Stimulated activated CD4-positive, alpha-beta T cell treated with anti-CD3 and anti-CD28 coated beads, Interleukin-15, amount 100 ng/mL, for 48 hours (primary cell): Measurements from ENCODE around the gene ITGA6.
"Not testable (repeated sequence)": the region's sequence is repeated elsewhere in the genome, so short reads cannot be mapped to it uniquely, and the experiment has no call there.

Source experiments
- DNase-seq, 2 donors: peaks; one replicate each; pipeline ENCODE4 v3.0.0-alpha.2; 2020; ENCODE audit warnings: low read depth in 2 of 2

The ITGA6 gene

DNA sequence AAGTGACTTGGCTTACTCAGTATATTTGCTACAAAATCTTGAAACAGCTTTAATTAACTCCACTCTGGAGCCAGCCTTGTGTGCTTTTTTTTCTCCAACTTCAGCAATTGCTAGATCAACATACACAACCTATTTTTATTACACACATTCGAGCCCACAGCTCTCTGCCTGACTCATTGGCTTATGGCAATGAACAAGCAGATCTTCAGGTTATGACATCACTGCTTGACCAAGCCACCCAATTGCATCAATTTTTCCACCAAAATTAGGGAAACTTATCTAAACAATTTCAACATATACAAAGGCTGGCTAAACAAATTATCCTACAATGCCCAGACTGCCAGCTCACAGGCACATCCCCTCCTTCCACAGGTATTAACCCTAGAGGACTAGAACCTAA is 88.9 kb downstream of the ITGA6 start:
- DNase-seq, result no peak

DNA sequence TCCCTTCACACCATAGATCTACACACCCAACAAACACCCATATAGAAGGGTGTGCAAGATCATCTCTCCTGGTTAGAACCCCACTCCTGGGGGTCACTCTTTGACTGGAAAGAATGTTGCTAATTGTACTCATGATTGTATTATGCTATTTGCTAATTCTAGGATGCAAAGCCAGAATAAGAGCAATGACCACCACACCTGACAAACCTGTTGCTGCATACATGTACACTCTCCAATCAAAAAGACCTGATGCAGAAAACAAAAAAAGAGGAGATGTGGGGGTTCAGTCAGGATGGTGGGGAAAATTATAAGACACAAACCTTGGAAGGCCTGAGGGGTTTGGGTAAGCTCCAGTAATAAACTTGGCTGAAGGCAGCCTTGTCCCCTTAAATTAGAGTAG is 91.6 kb downstream of the ITGA6 start:
- no peak for DNase-seq

DNA sequence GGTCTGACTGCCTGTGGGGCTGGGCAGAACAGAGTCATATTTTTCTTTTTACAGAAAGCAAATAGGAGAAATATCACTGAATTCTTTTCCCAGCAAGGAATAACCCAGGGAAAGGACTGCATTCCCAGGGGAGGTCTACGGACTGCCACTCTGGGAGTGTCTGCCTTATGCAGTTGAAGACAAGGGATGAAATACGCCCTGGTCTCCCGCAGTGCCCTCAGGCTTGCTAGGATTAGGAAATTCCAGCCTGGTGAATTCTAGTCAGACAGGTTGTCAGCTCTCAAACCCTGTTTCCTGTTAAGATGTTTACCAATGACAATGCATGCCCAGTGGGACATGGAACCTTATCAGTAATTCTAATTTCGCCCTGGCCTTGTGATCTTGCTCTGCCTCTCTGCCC is 98.2 kb downstream of the ITGA6 start:
- no peak for DNase-seq

DNA sequence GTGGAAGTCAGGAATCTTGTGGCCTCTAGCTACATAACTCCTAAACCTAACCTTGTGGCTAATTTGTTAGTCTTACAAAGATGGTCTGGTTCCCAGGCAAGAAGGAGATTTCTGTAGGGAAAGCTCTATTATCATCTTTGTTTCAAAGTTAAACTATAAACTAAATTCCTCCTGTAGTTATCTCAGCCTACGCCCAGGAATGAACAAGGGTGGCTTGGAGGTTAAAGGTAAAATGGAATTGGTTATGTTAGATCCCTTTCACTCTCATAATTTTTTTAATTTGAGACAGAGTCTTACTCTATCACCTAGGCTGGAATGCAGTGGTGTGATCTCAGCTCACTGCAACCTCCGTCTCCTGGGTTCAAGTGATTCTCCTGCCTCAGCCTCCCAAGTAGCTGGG is 103.9 kb downstream of the ITGA6 start:
- no peak for DNase-seq

DNA sequence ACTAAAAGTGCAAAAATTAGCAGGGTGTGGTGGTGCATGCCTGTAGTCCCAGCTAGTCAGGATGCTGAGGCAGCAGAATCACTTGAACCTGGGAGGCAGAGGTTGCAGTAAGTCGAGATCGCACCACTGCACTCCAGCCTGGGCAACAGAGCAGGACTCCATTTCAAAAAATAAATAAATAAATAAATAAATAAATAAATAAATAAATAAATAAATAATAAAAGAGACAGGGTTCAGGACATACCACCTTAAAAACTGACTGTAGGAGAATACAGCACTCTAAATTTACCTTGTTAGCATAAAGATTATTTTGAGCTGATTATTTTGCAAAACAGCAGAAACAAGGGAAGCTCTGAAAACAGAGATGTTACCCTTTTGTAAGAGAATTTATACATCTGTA is 105.1 kb downstream of the ITGA6 start:
- DNase-seq, result not testable (repeated sequence)

DNA sequence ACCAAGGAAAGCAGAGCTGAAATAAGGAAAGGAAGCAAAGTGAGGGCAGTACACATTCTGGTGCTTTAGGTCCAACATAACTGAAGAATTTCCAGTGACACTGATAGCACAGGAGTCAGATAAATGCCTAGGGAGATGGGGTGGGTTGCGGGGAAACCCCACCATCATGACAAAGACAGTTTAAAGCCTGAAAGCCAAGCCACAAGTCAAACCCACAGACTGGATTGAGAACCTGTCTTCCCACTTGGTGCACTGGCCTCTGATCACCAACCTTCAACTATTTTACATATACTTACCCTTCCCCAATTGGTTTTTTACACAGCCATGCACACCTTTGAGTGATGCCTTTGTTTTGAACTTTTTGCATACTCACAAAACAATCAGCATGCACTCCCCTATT is 106.3 kb downstream of the ITGA6 start:
- no peak for DNase-seq

DNA sequence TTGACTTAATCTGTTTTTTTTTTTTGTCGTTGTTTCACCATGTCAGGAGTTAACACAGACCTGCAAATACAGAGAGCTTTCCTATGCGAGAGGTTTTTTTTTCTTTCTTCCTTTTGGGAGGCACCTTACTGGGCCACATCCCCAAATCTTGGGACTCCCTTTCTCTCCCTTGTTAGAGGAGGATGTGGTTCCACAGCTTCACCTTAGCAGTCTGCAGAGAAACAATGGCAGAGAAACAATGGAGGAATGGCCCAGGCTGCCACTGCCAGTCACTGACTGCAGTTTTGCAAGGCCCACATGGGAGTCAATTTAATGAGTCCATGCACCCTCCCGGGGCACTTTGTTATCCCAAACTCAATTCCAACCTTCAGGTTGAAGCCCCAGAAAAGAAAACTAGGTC is 107.7 kb downstream of the ITGA6 start:
- DNase-seq, result no peak

DNA sequence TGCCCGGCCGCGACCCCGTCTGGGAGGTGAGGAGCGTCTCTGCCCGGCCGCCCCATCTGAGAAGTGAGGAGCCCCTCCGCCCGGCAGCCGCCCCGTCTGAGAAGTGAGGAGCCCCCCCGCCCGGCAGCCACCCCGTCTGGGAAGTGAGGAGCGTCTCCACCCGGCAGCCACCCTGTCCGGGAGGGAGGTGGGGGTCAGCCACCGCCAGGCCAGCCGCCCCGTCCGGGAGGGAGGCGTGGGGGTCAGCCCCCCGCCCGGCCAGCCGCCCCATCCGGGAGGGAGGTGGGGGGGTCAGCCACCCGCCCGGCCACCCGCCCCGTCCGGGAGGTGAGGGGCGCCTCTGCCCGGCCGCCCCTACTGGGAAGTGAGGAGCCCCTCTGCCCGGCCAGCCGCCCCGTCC is 110.5 kb downstream of the ITGA6 start:
- DNase-seq, result not testable (repeated sequence)

DNA sequence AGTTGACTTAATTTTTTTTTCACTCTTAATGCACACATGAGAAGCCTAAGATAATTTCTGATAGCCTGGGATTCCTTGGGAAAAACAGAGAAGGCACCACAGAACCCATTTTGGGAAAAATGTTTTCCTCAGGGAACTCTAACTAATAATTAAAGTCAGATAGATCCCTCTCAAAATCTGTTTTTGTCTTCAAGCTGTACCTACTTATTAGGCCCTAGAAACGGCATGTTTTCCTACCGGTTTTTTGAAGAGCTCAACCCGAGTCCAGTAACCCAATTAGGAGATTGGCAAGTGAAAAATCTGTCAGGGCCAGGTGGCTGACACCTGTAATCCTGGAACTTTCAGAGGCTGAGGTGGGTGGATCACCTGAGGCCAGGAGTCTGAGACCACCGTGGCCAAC is 112.4 kb downstream of the ITGA6 start:
- DNase-seq, result no peak

DNA sequence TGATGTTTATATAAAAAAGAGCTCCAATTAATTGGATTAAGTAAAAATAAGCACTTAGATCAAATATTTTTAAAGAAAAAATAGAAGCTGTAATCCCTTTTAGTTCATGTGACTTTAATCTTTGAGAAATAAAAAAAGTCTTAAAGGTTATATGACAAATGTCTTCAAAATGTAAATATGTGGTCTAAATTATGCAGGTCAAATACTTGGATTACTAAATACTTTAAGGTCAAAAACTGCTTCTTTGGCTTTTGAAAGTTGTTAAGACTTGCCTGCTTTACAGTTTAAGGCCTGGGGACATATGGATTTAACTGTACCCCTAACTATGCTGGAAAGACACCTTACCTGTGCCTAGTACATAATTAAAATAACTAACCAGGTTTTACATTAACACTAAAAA is 113.0 kb downstream of the ITGA6 start:
- DNase-seq, result no peak

DNA sequence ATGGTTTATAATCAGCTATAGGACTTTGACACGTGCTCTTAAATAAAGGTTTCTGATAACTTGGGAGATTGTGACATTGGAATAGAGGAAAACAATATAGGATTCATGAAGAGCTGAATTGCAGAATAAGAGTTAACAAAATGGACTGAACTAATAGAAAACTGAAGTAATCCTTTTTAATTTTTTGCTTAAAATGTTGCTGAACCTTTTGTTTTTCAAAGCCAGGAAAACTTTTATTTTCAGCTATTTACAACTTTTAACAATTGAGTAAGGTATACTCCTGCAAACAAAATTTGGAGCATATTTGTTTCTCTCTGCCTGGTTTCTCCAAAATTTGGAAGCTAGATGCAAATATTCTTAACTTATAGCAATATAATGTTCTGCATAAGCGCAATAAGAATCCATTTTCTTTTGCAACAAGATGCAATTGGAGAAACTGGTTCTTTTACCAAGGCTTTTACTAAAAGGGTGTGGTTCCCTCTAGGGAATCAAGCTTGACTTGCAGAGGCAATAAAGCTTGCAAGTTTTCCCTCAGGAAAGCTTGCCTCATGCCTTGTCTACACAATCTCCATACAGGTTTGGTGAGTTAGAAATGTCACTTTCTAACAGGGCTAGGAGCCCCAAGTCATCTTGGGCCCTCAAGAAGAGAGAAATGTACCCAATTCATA is 118.2 kb downstream of the ITGA6 start:
- no peak for DNase-seq

DNA sequence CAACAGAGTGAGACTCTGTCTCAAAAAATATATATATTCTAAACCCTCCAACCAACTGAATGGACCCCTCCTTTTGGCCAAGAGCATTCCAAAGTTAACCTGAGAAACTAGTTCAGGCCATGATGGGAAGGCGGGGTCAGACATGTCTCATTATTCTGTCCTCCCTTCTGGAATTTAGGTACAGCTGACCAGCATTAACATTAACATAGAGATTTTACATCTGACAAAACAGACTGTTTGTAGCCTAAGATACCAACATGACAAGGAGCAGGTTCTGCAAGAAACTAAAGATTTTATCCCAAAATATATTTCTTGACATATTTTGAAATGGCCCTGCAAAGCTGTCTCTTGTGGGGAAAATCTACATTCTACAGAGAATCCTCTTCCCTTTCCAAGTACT is 121.7 kb downstream of the ITGA6 start:
- DNase-seq, result no peak

DNA sequence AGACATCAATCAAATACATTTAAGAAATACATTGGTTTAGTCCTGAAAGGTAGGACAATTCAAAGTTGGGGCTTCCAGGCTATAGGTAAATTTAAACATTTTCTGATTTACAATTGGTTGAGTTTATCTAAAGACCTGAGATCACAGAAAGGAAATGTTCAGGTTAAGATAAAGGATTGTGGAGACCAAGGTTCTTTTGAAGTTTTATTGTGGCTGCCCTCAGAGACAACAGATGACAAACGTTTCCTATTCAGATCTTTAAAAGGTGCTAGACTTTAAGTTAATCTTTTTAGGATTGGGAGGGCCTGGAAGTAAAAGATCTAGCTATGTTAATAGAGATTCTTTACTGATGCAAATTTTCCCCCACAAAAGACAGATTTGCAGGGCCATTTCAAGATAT is 122.4 kb downstream of the ITGA6 start:
- DNase-seq, result not testable (repeated sequence)

DNA sequence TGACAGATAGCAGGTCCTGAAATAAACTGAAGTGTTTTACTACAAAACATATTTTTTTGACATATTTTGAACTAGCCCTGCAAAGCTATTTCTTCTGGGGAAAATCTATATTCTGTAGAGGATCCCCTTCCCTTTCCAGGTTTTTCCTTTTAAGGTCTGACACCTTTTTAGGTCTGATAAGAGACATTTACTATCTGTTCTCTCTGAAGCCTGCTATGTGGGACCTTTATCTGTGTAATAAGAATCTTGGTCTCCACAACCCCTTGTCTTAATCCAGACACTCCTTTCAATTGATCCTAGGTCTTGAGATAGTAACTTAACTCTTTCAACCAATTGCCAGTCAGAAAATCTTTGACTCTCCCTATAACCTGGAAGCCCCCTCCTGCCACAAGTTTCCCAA is 123.0 kb downstream of the ITGA6 start:
- DNase-seq, result no peak

DNA sequence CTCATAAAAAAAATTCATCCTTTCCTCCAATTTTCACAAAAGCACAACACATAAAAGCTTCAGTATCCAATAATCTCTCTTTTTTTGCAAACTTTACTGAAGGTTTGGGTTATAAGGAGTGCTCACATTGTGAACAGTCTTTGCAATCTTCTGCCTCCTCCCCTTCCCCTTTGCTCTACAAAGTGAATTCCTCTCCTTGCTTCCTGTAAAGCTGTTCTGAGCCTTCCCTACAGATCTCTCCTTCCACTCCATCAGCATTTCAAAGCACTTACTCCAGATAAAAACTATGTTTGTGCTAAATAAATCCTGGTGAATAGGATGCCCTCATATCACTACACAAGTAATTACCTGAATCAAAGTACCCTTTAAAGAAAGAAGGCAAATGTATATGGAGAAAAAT is 123.9 kb downstream of the ITGA6 start:
- no peak for DNase-seq

DNA sequence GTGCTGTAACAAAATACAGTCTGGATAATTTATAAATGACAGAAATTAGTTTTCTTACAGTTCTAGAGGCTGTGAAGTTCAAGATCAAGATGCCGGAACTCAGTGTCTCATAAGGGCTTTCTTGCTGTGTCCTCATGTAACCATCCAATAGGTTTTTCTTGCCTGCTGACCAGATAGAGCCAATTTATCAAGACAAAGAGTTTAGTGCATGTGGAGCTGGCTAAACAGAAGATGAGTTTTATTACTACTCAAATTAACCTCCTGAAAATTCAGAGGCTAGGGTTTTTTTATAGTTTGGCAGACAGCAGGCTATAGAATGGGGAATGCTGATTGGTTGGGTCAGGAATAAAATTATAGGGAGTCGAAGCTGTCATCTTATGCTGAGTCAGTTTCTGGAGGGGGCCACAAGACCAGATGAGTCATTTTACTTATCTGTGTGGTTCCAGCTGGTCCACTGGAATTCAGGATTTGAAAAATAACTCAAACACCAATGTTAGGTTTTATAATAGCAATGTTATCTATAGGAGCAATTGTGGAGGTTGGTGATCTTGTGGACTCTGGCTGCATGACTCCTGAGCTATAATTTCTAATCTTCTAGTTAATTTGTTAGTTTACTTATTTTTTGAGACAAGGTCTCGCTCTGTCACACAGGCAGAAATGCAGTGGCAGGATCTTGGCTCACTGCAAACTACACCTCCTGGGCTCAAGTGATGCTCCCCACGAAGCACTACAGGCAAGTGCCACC is 125.3 kb downstream of the ITGA6 start:
- no peak for DNase-seq

DNA sequence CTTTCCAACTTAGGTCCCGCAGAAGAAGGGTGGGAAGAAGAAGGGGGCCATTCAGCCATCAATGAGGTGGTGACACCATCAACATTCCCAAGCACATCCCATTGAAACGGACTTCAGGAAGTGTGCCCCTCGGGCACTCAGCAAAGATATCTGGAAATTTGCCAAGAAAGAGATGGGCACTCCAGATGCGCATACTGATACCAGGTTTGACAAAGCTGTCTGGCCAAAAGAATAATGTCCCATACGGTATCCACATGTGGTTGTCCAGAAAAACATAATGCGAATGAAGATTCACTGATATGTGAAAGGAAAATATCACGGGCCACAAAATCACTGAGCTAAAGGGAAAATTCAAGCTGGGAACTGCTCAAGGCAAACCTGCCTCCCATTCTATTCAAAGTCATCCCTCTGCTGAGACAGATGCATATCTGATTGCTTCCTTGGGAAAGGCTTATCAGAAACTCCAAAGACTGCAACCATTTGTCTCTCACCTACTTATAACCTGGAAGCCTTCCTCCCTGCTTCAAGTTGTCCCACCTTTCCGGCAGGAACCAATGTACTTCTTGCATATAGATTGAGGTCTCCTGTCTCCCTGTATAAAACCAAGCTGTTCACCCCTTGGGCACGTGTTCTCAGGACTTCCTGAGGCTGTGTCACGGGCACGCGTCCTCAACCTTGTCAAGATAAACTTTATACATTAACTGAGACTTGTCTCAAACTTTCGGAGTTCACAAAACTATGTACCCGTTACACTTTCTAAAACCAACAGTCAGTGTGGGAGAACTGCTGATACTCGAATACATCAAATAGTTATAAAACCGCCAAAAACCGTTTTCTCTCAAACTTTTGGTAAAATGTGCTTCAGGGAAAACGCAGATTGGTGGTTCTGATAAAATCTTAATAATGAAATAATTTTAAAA is 127.2 kb downstream of the ITGA6 start:
- DNase-seq, result no peak

DNA sequence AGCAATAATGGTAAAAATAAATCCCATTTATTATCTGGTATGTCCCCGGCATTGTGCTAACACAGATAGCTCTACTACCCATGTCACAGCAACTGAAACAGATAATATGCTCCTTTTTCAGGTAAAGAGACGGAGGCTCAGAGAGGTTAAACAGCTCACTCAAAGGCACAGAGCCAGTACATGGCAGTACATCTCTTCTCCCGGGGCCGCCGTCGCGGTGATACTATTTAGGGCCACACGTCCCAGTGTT is 127.8 kb downstream of the ITGA6 start:
- no peak for DNase-seq
